Activated T-helper 1 cell treated with anti-CD3 and anti-CD28 coated beads, Interleukin-2, amount 50 U/mL, for 16 hours (primary cell): ENCODE data around the gene BOD1.
A peak's percentile ranks its signal among the peaks of the same experiment; 100 is the strongest.
"Not testable (repeated sequence)": the region's sequence is repeated elsewhere in the genome, so short reads cannot be mapped to it uniquely, and the experiment has no call there.

ENCODE experiments used
- DNase-seq, 2 donors: peaks; one replicate each; pipeline ENCODE4 v3.0.0-alpha.2; 2020; ENCODE audit warnings: low read depth in 1 of 2, low spot score in 1 of 2

Gene BOD1

DNA sequence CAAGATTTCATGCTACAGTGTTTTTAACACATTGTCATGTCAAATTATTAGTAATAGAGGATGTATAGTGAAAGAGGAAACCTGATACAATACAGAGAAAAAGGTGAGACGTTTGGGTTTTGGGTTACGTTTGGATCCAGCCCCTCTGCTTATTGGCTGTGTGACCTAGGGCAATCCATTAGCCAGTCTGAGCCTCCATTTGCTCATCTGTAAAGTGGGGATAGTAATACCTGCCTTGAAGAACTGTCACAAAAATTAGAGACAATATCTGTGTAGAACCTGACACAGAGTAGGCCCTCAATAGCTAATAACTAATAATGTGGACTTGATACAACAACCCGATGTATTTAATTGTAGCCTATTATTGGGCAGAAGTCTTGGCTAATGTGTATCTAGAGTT lies 4.3 kb upstream of the BOD1 start:
- DNase-seq, result no peak

DNA sequence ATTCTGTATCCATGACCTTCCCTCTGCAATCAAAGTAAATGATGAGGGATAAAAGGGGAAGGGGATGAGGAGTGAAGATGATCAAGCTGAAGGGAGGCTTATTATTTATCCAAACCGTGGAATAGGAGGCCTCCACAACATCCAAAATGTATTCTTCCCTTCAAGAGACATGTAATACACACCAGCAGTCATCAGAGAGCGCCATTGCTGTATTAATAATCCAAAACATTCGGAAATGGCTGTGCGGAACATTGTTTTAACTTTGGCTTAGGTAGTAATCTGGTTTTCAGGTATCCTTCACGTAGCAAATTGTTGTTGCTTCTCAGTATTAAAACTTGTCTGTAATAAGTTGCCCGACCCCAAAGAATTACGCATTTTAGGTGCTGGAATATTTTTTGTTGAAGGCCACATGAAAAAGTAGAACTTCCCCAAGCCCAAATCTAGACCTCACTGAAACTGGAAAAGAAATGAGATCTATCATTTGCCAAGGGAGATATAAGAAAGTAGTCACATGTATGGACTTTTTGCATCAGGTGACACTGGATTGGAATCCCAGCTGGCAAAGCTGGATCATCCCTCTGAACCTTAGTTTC lies 2.6 kb upstream of the BOD1 start:
- peak in 1 of 2 donors; percentile 9 for DNase-seq

DNA sequence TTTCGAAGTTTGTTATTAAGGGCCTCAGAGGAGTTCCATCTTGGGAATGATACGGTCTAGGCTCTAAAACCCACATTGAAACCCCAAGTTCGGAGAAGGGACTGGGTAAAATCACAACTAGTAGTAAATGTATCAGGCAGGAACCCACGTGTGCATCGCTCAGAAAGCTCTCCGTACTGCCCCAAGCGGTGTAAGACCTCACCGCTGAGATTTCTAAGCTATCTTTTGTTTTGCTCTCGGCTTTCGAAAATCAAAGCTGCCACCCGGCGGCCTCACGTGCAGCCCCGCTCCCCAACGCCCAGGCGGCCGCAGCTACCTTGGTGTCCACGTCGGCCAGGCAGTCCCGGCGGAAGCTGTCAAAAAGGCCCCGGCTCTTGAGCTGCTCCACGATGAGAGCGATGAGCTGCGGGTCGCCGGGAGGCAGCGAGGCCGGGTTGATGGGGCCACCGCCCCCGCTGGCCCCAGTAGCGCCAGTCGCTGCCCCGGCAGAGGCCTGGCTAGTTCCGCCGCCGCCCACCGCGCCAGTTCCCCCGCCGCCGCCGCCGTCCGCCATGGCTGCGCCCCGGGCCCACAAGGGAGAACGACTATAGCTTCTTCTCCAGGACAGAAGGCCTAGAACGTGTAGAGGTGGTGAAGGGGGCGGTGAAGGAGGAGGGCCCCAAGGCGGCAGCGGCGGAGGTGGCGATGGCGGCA lies 420 bp downstream of the BOD1 start:
- peak; percentile 35 to 51 for DNase-seq

DNA sequence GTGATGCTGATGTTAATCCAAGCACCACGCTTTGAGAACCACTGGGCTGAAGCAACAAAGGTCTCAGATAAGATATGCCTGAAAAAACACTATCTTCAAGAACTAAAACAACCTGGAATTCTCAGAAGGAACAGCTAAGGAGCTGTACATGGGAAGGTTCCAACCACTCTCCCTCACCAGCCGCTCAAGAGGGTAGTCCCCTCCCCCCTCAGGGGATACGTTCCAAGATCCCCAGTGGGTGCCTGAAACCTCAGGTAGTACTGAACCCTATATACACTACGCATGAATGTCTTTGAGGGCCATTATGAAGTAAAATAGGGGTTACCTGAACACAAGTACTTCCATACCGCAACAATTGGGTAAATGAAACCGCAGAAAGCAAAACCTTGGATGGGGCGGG lies 1.9 kb downstream of the BOD1 start:
- no peak for DNase-seq

DNA sequence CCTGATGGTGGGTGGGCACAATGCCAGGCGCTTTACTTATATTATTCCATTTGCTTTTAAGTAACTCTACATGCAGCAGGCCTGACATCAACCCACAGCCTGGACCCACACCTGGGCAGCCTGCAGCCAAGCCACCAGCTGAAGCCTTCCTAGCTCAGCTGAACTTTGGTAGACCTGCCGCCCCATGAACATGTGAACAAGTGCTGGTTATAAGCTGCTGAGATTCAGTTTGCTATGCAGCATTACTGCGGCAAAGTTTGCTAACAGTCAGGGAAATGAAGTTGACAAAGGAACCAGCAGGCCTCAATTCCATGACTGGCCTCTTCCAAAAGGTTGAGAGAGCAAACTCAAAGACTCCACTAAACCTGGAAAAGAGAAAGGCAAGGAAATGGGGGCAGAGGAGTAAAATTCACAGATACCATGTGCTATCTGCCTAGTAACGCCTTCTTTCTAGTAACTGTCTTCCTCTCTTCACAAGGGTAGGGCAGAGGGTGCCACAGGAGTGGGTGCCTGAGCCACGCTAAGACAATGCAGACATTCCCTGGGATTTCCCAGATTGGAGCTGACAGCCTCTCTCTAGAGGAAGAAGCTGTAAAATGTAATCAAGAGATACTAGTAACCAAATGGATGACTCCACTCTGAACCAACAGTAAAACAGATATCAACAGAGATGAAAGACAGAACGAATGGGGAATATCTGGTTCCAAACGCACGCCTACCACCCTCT lies 2.9 kb downstream of the BOD1 start:
- no peak for DNase-seq

DNA sequence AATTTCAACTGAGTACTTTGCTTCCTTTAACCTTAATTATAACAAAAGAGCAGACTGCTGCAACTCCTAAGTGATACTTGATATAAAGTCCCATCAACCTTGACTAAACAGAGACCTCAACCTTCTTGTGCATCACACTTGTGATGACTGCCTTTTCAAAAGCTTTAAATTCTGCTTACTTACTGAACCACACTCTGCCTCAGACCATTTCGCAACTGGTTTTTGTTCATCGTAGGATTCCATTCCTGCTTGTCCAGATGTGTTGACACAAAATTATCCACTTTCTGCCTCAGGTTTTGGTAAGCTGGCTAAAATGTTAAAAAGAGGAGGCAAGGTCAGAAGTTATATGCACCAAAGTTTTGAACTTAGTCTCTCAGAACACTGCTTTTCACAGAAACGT lies 3.5 kb downstream of the BOD1 start:
- DNase-seq, result no peak

DNA sequence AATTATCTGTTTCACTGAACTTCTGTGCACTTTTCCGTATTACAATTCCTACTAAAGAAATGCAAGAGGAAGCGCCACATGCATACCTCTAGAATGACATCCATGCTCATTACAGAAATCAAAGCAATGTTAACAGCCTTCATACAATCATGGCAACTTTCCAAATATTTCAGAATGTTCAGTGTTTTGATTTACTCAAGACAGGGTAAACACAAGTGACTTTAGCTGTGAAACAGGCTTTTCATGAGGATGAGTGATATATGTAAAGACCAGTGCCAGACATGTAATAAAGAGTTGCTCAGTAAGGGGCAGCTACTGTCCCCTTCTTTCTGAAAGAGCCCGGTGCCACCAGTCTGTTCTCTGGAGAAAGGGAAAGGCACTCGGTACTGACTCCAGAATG lies 4.7 kb downstream of the BOD1 start:
- no peak for DNase-seq

DNA sequence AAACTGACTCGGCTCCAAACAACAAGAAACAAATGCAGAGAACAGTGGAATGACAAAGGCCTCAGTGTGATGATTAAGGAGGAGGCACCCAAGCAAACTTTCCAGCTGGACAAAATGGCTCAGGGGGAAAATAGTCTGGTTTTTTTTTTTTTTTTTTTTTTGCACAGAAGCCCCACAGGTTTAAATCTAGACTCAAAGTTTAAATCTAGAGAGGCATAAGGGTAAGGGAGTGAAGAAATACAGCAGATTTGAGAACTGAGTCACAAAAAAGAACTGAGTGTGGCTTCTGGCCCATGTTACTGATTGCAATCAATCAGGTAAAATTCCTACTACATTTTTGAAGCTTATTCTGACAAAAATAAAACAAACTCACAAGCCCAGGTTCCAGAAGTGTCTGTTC lies 12.3 kb downstream of the BOD1 start:
- no peak for DNase-seq

DNA sequence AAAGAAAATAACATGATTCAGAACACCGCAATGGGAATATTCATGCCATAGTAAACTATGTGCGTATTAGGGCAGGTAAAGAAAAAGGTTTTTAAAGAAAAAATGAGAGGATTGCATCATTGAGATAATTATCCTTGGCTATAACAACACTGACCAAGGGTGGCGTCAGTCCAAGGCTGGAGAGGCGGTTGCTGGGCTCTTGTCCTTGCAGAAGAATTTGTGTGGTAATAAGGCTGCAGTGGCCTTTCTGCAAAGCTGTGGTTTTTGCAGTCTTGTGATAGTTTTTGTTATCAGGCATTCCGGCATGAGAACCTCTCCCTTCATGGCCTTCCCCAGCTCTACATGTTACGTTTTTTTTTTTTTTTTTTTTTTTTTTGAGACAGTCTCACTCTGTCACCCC lies 14.0 kb downstream of the BOD1 start:
- no peak for DNase-seq

DNA sequence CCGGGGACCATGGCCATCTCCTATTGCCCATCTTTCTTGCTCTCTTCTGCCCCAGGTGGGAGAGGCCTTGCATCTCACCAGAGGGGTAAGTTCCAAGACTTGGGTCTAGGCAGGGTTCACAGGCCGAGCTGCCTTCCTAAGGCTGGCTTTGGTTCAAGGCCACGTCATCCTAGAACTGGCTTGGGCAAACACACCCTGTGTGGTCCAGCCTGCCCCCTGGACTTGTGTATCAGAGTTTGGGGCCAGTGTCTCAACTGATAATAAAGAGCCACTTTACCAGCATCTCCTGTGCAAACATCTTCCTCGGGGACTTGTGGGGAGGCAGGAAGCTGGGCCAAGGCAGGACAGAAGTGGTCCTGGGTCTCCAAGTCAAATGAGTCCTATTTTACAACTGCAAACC lies 17.8 kb downstream of the BOD1 start:
- DNase-seq, result no peak

DNA sequence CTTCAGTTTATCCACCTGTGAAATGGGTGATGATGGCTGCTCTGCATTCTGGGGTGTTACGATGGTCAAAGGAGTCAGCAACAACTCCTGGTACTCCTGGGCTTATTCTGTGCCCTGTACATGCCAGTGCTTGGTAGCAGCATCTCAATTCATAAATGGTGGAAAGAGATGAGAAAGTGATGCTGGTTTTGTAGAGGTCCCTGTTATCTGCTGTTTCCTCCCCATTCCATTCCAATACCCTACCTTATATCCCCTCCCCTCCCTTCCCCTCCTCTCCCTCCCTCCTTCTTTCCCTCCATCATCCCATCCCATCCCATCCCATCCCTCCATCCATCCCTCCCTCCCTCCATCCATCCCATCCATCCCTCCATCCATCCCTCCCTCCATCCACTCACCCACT lies 19.1 kb downstream of the BOD1 start:
- no peak for DNase-seq

DNA sequence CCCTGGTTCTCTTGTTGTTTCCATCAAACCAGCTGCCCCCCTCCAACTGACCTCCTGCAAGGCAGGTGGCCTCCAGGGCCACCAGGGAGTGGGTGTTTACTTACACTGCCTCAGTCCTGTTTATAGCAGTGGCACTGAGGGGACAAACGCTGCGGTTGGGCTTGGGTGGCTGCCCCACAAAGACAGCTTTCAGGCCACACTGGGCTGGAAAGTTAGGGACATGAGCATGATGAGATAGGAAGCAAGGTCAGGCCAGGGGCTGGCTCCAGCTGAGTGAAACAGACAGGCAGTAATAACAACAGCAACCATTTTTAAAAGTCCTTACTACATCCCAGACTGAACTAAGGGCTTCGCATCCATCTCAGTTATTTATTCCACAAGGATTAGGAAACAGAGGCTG lies 20.6 kb downstream of the BOD1 start:
- no peak for DNase-seq

DNA sequence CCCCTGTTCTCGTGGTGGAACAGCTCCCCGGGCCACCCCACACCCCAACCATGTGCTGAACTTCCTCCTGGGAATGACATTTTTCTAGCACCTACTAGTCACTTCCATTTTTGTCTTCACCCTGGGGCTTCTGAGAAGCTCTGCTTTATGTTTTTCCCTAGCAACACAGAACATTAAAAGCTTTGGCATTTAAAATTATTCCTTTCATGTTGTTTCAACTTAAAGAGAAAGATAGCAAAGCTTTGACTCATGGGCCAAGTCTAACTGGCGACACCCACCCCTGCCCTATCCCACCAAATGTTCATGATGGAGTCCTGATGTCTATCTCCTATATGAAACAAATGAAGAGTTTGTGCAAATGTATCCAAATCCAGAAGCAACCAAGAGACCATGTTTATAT lies 22.4 kb downstream of the BOD1 start:
- no peak for DNase-seq

DNA sequence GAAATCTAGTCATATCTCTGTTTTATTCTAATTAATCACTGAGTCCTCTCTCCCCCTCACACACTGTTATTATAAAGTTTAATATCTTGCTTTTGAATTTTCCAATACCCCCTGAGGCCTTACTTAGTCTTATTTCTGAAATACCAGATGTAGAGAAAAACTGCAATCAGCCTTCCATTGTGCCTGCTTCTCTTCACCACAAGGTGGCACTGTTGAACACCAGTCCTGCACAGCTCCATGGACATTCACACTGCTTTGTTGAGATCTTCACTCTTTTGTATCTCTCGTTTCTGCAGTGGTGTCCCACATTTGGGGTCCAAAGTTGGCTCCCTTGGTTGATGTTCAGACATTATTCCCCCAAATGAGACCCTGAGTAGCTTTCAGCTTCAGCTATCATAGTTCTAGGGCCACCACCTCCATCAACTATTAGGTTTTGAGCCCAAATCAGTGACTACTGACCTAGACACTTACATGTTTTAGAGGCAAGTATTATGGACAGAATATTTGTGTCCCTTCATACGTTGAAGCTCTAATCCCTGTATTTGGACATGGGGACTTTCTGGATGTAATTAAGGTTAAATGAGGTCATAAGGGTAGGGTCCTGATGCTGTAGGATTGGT lies 24.3 kb downstream of the BOD1 start:
- DNase-seq, result no peak

DNA sequence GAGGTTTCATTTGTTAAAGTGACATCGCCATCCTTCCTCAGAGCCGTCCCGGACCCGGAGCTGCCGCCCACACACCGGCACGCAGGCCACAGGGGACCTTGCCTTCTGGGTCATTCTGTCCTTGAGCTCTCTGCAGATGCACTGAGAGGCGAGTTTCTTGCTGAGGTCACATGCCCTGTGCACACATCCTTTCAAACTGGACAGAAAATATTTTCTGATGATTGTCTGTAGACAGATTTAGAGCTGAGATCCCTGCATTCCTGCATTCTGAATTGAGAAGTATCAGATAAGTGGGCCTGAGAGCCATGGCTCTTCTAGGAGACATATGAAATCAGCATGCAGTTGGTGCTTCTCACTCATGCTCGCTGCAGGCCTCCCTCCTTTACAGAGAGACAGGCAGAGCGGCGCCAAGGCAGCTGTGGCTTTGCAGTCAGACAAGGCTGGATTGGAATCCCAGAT lies 25.4 kb downstream of the BOD1 start:
- no peak for DNase-seq

DNA sequence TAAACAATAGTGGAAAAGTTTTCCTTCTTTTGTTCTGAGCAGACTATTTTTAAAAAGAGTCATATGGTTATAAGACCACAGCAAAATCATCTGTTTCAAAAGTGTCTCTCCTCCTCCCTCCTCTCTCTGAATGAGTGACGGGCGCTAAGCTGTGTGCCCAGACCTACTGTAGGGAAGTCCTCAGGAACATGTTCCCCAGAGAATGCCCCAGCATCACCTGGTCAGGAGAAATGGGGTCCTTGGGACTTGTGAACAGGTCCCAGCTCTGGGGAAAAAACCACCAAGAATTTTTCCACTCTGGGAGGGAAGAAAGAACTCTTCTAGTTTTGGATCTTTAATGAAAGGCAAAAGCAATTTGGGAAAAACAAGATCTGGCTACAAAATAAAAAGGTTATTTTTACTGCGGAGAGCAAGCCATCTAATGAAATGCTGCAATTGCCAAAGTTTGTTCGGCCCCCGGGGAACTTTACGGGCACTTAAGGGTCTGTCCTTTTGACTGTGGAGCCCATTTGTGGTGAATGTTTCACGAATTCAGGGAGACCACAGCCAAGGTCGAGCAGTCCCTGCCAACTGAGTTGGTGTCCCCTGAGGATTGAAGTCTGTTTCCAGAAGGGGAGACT lies 25.9 kb downstream of the BOD1 start:
- no peak for DNase-seq

DNA sequence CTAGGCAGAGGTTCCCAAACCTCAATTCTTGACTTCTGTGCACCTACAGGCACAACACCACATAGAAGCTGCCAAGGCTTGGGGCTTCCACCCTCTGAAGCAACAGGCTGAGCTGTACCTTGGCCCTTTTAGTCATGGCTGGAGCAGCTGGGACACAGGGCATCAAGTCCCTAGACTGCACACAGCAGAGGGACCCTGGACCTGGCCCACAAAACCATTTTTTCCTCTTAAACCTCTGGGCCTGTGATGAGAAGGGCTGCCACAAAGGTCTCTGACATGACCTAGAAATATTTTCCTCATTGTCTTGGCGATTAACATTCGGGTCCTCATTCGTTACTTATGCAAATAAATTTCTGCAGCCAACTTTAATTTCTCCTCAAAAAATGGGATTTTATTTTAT lies 30.3 kb downstream of the BOD1 start:
- not testable (repeated sequence) for DNase-seq

DNA sequence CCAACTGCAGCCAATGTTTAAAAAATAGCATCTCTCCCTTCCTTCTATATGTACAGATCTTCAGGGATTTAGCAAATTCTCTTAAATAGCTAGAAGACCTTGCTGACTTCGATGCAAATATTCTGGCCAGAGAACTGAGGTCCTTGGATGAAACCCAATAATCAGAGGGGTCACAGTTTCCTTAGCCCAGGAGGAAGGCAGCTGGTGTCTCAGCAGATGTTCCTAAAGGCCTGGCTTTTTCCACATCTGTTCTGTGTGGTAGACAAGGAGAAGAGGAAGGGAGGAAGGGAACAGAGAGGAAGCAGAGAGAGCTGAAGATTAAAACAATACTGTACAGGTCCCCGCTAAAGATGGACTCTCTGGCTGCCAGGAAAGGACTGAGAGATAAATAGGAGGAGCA lies 33.1 kb downstream of the BOD1 start:
- DNase-seq, result no peak

DNA sequence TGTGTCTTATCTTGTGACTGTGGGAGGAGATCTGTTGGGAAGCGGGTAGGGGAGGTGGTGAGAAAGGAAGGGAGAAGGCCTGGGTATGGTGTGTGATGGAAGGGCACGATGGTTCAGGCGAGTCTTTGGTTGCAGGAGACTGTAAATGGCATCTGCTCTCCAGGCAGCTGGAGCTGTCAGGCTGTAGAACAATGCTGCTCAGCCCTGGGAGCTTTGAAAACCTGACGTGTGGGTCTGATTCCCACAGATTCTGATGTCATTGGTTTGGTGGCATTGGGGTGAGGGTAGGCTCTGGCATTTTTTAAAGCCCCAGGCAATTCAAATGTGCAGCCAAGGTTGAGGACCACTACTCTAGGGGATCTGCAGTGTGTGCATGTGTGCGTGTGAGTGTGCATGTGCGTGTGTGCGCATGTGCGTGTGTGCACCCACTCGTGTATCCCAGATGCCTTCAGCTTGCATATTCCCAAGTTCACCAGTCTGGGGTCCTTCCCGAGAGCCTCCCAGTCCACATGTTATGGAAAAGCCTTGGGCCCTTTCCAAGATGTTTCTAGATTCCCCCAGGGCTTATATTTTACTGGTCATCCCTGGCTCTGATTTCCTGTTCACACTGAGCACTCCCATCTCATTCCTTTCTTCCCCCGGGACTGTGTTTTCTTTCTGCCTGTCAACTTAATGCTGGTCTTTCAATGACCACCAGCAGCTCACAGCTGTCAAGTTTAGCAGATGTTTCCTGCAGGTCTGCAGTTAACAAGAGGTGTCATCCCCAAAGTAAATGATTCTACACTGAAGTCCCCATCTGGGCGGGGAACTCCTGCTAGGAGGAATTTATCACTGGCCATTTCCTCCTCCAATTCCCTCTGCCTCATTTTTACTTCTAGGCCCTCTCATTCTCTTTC lies 34.0 kb downstream of the BOD1 start:
- no peak for DNase-seq

DNA sequence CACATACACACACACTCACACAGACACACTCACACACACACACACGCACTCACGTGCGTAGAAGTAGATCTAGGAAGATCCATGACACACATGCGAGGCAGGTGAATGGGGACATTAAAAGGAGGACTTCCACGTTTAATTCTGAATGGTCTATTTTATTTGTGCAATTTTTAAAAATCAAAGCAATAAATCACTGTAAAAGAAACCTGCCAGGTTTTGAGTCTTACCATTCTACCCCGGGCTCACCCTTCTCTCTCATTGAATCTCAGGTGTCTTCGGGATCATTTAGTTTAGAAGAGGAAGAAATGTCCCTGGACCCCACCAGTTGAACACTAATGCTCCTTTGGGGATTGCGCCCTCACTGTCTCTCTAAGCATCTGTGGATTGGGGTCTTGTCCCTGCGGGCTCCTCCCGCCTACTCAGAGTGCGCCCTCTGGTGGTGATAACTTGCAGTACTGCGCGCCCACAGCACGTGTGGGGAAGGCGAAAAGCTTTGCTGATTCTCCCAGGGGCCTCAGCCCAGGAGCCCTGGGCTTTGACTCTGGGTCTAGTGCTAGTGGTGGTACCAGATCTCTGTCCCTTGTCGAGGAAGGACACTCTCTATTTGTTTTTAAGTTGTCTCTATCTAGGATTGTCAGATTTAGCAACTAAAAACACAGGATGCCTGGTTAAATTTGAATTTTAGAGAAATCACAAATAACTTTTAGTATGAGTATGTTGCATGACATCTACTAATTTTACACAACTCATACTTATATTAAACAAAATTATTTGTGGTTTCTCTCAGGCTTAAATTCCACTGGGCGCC lies 34.8 kb downstream of the BOD1 start:
- DNase-seq, result no peak
